Fibroblast of mammary gland (primary cell): Measurements from ENCODE around the gene HBM.
"Not testable (repeated sequence)": the region's sequence is repeated elsewhere in the genome, so short reads cannot be mapped to it uniquely, and the experiment has no call there.

Experiments used
- DNase-seq: peaks from one replicate; pipeline ENCODE4 v3.0.0-alpha.2; 2010; ENCODE audit warnings: low read depth
- H3K4me3 ChIP-seq: 2 replicates; pipeline ENCODE4 v1.5.1; 2011; ENCODE audit warnings: low read depth, mild to moderate bottlenecking, low read length, moderate library complexity; ENCODE audit not compliant: control insufficient read depth
- TF ChIP-seq, protein P1 (sequence below): conservative IDR thresholded peaks from 2 replicates; pipeline ENCODE4 v1.5.1; 2011; ENCODE audit warnings: low read depth, low read length, inconsistent platforms; ENCODE audit not compliant: control insufficient read depth, insufficient read depth

The HBM gene

DNA sequence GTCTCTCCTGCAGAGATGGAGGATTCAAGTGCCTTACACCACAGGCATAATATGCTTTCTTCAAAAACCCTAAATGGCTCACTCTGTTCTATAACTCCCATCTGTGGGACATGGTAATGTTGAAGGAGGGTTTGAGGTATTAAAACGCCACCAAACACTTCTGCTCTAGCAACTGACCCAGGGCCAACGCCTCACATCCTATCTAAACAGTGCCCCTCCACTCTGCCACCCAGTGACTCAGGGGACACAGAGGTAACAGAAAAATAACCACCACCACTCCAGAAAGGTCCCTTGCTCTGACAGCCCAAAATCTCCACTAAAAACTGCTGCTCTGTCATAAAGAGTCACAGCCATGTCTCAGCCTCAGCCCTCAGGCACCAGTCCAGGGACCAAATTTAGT is 45.0 kb upstream of the HBM start:
- no peak for DNase-seq
- TF ChIP-seq, protein P1, sequence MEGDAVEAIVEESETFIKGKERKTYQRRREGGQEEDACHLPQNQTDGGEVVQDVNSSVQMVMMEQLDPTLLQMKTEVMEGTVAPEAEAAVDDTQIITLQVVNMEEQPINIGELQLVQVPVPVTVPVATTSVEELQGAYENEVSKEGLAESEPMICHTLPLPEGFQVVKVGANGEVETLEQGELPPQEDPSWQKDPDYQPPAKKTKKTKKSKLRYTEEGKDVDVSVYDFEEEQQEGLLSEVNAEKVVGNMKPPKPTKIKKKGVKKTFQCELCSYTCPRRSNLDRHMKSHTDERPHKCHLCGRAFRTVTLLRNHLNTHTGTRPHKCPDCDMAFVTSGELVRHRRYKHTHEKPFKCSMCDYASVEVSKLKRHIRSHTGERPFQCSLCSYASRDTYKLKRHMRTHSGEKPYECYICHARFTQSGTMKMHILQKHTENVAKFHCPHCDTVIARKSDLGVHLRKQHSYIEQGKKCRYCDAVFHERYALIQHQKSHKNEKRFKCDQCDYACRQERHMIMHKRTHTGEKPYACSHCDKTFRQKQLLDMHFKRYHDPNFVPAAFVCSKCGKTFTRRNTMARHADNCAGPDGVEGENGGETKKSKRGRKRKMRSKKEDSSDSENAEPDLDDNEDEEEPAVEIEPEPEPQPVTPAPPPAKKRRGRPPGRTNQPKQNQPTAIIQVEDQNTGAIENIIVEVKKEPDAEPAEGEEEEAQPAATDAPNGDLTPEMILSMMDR, result no peak

GRCh38 chr16:122361-122760 is 43.4 kb upstream of the HBM start:
- no peak overlapping the region for H3K4me3 ChIP-seq
- TF ChIP-seq, protein P1, result no peak
- DNase-seq, result no peak

More for the DNA sequence above, 45.0 kb upstream of the HBM start:
- no peak overlapping the region for H3K4me3 ChIP-seq

DNA sequence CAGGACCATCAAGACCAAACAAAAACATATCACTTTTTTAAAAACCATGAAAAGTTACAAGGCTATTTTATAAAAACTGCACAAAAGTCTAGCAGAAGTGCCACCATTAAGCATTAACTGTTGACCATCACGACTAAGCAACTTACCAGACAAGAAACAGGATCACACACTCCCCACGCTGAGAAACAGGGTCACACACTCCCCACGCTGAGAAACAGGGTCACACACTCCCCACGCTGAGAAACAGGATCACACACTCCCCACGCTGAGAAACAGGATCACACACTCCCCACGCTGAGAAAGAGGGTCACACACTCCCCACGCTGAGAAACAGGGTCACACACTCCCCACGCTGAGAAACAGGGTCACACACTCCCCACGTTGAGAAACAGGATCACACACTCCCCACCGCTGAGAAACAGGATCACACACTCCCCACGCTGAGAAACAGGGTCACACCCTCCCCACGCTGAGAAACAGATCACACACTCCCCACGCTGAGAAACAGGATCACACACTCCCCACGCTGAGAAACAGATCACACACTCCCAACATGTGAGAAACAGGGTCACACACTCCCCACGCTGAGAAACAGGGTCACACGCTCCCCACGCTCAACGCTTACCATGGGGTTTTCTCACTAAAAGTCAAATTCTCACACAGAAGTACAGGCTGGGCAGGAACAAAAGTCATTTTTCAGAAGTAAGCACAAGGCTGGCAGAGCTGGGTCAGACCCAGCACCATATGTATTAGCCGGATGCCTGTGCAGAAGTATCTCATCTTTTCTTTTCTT is 42.0 kb upstream of the HBM start:
- not testable (repeated sequence) for H3K4me3 ChIP-seq, DNase-seq

DNA sequence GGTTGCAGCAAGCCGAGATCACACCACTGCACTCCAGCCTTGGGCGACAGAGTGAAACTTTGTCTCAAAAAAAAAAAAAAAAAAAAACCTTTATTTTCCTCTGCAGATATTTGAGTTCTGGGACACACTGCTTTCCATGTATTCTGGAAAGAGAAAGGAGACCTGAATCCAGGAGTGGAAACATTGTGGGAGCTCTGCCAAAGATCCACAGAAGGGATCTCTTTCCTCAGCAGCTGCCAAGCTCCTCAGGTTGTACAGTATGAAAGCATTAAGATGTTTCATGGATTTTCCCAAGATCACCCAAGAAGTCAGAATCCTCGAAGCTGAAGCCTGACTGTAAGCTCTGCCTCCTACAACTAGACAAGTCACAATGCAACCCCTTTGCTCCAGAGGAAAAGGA is 40.8 kb upstream of the HBM start:
- no peak for DNase-seq
- TF ChIP-seq, protein P1, result no peak
- no peak overlapping the region for H3K4me3 ChIP-seq

- no peak for DNase-seq
- TF ChIP-seq, protein P1, result no peak
- no peak overlapping the region for H3K4me3 ChIP-seq
Observed at GRCh38 chr16:129075-129474, 36.7 kb upstream of the HBM start.

GRCh38 chr16:130533-131173 is 35.1 kb upstream of the HBM start:
- H3K4me3 ChIP-seq, result no peak overlapping the region
- TF ChIP-seq, protein P1, result no peak
- DNase-seq, result no peak

- TF ChIP-seq, protein P1, result no peak
- no peak overlapping the region for H3K4me3 ChIP-seq
- no peak for DNase-seq
Observed at GRCh38 chr16:132120-132519, 33.7 kb upstream of the HBM start.
